Mammary epithelial cell (primary cell): ENCODE results near the gene GMCL1.

Experiments used
- EZH2 ChIP-seq: IDR thresholded peaks from 2 replicates; pipeline ENCODE4 v1.6.1; 2012; ENCODE audit warnings: low read length, inconsistent platforms, borderline replicate concordance
- TF ChIP-seq, protein P1 (sequence below), 2 donors: IDR thresholded peaks in 1 of 2; conservative IDR thresholded peaks in 1 of 2; 2 replicates each; pipeline ENCODE4 v1.5.1; 2011 to 2012; ENCODE audit warnings: inconsistent platforms in 2 of 2, low read length in 2 of 2, mild to moderate bottlenecking in 2 of 2, control low read depth in 1 of 2, low read depth in 1 of 2; ENCODE audit not compliant: insufficient read depth in 1 of 2; ENCODE audit errors: extremely low read depth in 1 of 2

DNA sequence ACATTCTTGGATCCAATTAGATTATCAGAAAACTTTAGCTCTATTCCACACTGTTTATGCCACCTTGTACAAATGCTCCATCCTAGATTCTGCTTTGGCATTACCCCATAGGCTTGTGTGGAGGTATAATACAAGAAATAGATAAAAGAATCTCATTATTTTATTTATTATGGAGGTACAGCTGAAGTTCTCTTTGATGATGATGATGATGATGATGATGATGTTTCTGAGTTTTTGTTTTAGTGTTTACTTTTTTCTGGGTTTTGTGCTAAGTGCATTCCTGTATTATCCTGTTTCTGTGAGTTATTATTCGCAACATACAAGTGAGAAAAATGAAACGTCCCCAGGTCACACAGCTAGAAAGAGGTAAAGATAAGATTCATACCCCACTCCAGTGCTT lies 44.1 kb upstream of the GMCL1 start:
- TF ChIP-seq, protein P1, sequence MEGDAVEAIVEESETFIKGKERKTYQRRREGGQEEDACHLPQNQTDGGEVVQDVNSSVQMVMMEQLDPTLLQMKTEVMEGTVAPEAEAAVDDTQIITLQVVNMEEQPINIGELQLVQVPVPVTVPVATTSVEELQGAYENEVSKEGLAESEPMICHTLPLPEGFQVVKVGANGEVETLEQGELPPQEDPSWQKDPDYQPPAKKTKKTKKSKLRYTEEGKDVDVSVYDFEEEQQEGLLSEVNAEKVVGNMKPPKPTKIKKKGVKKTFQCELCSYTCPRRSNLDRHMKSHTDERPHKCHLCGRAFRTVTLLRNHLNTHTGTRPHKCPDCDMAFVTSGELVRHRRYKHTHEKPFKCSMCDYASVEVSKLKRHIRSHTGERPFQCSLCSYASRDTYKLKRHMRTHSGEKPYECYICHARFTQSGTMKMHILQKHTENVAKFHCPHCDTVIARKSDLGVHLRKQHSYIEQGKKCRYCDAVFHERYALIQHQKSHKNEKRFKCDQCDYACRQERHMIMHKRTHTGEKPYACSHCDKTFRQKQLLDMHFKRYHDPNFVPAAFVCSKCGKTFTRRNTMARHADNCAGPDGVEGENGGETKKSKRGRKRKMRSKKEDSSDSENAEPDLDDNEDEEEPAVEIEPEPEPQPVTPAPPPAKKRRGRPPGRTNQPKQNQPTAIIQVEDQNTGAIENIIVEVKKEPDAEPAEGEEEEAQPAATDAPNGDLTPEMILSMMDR (conservative IDR thresholded peaks at IDR 0.05 in 1 of 2, IDR thresholded peaks at IDR 0.05 in 1 of 2; ENCODE audit: extremely low read depth in 1 of 2, insufficient read depth in 1 of 2, low read depth in 1 of 2, low read length in 2 of 2): no peak
- no peak for TF ChIP-seq EZH2
